ENCODE measurements around the gene TRPM3. TPM values are rescaled to one million over a fixed set of nuclear protein-coding genes. Genes with fewer than 3 reads are reported as not detected.

Gene TRPM3
- total RNA-seq, 1 experiment from 2014 or later = not detected

DNA sequence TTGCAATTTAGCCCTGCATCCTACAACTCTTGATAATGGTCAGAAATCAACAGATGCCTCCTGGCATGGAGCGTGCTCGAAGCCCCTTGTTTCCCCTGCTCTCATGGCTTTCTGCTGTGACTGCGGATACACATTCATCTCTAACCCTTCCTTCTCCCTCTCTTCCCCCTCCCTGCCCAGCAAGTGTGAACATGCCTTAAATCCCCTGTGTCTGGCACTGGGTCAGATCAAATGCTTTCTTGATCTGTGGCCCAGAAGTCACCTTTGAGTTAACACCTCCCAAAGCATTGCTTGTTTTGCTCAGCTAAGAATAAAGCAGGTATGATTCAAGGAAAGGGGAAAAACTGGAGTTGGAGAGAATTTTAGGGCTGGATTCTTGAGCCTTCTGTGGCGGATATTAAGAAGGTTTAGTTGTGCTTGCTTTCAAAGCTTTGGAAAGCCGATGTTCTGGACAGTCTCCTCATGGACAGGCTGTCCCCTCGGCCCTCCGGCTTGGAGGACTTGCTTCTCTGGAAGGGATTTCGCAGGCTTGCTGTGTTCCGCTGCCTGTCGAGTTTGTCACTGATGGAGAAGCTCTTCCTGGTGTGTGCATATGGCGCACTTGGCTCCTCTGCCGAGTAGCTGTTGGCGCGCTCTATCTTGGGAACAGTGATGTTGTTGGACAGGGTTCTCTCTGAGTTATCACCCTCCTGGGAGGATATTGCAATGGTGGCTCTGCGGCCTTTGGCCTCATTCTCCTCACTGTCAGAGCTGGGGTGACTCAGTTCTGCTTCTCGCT lies 585.7 kb downstream of the TRPM3 start:
- TF ChIP-seq, protein P1, sequence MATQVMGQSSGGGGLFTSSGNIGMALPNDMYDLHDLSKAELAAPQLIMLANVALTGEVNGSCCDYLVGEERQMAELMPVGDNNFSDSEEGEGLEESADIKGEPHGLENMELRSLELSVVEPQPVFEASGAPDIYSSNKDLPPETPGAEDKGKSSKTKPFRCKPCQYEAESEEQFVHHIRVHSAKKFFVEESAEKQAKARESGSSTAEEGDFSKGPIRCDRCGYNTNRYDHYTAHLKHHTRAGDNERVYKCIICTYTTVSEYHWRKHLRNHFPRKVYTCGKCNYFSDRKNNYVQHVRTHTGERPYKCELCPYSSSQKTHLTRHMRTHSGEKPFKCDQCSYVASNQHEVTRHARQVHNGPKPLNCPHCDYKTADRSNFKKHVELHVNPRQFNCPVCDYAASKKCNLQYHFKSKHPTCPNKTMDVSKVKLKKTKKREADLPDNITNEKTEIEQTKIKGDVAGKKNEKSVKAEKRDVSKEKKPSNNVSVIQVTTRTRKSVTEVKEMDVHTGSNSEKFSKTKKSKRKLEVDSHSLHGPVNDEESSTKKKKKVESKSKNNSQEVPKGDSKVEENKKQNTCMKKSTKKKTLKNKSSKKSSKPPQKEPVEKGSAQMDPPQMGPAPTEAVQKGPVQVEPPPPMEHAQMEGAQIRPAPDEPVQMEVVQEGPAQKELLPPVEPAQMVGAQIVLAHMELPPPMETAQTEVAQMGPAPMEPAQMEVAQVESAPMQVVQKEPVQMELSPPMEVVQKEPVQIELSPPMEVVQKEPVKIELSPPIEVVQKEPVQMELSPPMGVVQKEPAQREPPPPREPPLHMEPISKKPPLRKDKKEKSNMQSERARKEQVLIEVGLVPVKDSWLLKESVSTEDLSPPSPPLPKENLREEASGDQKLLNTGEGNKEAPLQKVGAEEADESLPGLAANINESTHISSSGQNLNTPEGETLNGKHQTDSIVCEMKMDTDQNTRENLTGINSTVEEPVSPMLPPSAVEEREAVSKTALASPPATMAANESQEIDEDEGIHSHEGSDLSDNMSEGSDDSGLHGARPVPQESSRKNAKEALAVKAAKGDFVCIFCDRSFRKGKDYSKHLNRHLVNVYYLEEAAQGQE (IDR thresholded peaks at IDR 0.05; ENCODE audit: insufficient read depth in 1 of 2, low read depth in 2 of 2, low read length in 1 of 2) = no peak
- TF ChIP-seq, protein P2, sequence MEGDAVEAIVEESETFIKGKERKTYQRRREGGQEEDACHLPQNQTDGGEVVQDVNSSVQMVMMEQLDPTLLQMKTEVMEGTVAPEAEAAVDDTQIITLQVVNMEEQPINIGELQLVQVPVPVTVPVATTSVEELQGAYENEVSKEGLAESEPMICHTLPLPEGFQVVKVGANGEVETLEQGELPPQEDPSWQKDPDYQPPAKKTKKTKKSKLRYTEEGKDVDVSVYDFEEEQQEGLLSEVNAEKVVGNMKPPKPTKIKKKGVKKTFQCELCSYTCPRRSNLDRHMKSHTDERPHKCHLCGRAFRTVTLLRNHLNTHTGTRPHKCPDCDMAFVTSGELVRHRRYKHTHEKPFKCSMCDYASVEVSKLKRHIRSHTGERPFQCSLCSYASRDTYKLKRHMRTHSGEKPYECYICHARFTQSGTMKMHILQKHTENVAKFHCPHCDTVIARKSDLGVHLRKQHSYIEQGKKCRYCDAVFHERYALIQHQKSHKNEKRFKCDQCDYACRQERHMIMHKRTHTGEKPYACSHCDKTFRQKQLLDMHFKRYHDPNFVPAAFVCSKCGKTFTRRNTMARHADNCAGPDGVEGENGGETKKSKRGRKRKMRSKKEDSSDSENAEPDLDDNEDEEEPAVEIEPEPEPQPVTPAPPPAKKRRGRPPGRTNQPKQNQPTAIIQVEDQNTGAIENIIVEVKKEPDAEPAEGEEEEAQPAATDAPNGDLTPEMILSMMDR (IDR thresholded peaks at IDR 0.05) = no peak
- TF ChIP-seq TCF7L2 (IDR thresholded peaks at IDR 0.05; ENCODE audit: low read depth, low read length) (no peak), POLR2AphosphoS5 (IDR thresholded peaks at IDR 0.05; ENCODE audit: low read depth, low read length) (no peak), SIN3A (IDR thresholded peaks at IDR 0.05; ENCODE audit: borderline replicate concordance, insufficient read depth, low read depth, low read length) (no peak)
- in situ Hi-C loops (cut with HindIII; ENCODE audit: low pct_unique_long_range_greater_than_20kb, low sequenced_read_pairs) = no loop called here
- CTCF ChIA-PET = no interaction called here

DNA sequence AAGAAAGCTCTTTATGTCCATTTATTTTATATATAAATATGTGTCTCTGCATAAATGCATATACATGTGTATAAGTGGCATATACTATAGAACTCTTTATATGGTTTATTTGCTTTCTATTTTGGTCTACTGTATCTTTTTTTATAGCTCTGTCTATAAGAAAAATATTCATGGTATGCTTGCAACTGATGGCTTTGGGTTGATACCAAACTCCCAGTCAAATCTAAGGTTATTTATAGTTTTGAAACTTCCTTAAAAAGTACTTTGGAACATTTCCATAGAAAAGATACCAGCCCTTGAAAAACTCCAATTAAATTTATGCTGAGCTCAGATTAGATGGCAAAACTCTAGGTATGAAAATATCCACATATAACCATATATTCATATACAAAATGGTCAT lies 587.0 kb downstream of the TRPM3 start:
- Histone ChIP-seq H3K27ac (ENCODE audit: low read length) (no peak overlapping the region), H3K36me3 (ENCODE audit: control insufficient read depth, insufficient read depth, low read length) (no peaks in the 10 kb centered on the region), H3K27me3 (ENCODE audit: control insufficient read depth, insufficient read depth, low read length) (no peaks in the 10 kb centered on the region), H3K4me1 (ENCODE audit: control insufficient read depth, insufficient read depth, low read length) (no peaks in the 10 kb centered on the region), H3K4me3 (ENCODE audit: low read depth in 2 of 2, low read length in 2 of 2) (no peak overlapping the region), H3K9me3 (ENCODE audit: control insufficient read depth, insufficient read depth, low read depth, low read length) (no peaks in the 10 kb centered on the region)
- POLR2A ChIA-PET = no interaction called here
- DNase-seq (ENCODE audit: low read depth, low spot score) = no peak
- no peak for ATAC-seq
- intact Hi-C loops (cut with micrococcal nuclease; ENCODE audit: unreplicated experiment) = no loop called here
- in situ Hi-C loops (cut with HindIII; ENCODE audit: low pct_unique_long_range_greater_than_20kb, low sequenced_read_pairs) = no loop called here
- TF ChIP-seq TCF7L2 (IDR thresholded peaks at IDR 0.05; ENCODE audit: low read depth, low read length) (no peak), SIN3A (IDR thresholded peaks at IDR 0.05; ENCODE audit: borderline replicate concordance, insufficient read depth, low read depth, low read length) (no peak), POLR2AphosphoS5 (IDR thresholded peaks at IDR 0.05; ENCODE audit: low read depth, low read length) (no peak)
- TF ChIP-seq, protein P2 (IDR thresholded peaks at IDR 0.05) = no peak
- TF ChIP-seq, protein P1 (IDR thresholded peaks at IDR 0.05; ENCODE audit: insufficient read depth in 1 of 2, low read depth in 2 of 2, low read length in 1 of 2) = no peak
- no TSS peak for BruUV-seq (replicated peaks)
- CTCF ChIA-PET = no interaction called here

More for the DNA sequence above, 585.7 kb downstream of the TRPM3 start:
- ATAC-seq = no peak
- intact Hi-C loops (cut with micrococcal nuclease; ENCODE audit: unreplicated experiment) = no loop called here
- DNase-seq (ENCODE audit: low read depth, low spot score) = no peak
- Histone ChIP-seq H3K4me3 (ENCODE audit: low read depth in 2 of 2, low read length in 2 of 2) (no peak overlapping the region), H3K9me3 (ENCODE audit: control insufficient read depth, insufficient read depth, low read depth, low read length) (no peaks in the 10 kb centered on the region), H3K27me3 (ENCODE audit: control insufficient read depth, insufficient read depth, low read length) (no peaks in the 10 kb centered on the region), H3K36me3 (ENCODE audit: control insufficient read depth, insufficient read depth, low read length) (no peaks in the 10 kb centered on the region), H3K27ac (ENCODE audit: low read length) (no peak overlapping the region), H3K4me1 (ENCODE audit: control insufficient read depth, insufficient read depth, low read length) (no peaks in the 10 kb centered on the region)
- BruUV-seq (replicated peaks) = no TSS peak
- POLR2A ChIA-PET = no interaction called here

All from Panc1 (cell line).